Calu3 (cell line): ENCODE data around the gene ETHE1. TPM values are rescaled to one million over a fixed set of nuclear protein-coding genes. Genes with fewer than 3 reads are reported as not detected.

Source experiments
- BruUV-seq: library from RNA; stranded (reverse); fragments of 400-500 nt; replicated peaks from 2 replicates; lab custom pipeline; 2021; lab: Mats Ljungman, UMichigan
- CTCF ChIA-PET: fragments of 300-600 bp; sonication (Branson Sonifier 250); formaldehyde crosslinking; loops from one replicate; lab custom pipeline; 2022; ENCODE audit warnings: antibody characterized with exemption; lab: Charles Lee
- DNase-seq: peaks from one replicate; pipeline ENCODE4 v3.0.0; 2022
- H3K27ac Mint-ChIP-seq: one replicate; pipeline ENCODE4 v1.8.0; 2022; ENCODE audit warnings: mixed read lengths; ENCODE audit not compliant: unreplicated experiment
- H3K27me3 Mint-ChIP-seq: one replicate; pipeline ENCODE4 v1.8.0; 2022; ENCODE audit warnings: mixed read lengths; ENCODE audit not compliant: unreplicated experiment
- H3K36me3 Mint-ChIP-seq: one replicate; pipeline ENCODE4 v1.8.0; 2022; ENCODE audit warnings: mild to moderate bottlenecking, moderate library complexity, mixed read lengths; ENCODE audit not compliant: insufficient read depth, unreplicated experiment
- H3K4me1 Mint-ChIP-seq: one replicate; pipeline ENCODE4 v1.8.0; 2022; ENCODE audit warnings: mild to moderate bottlenecking, low read depth, mixed read lengths; ENCODE audit not compliant: unreplicated experiment
- H3K4me3 Mint-ChIP-seq: one replicate; pipeline ENCODE4 v1.8.0; 2022; ENCODE audit warnings: mild to moderate bottlenecking, low read depth, moderate library complexity, mixed read lengths; ENCODE audit not compliant: unreplicated experiment
- H3K9me3 Mint-ChIP-seq: one replicate; pipeline ENCODE4 v1.8.0; 2022; ENCODE audit warnings: low read depth, mixed read lengths; ENCODE audit not compliant: unreplicated experiment
- CTCF ChIP-seq: fragments of 200-600 bp; IDR thresholded peaks from one replicate; pipeline ENCODE4 v1.8.0; 2022; ENCODE audit warnings: antibody characterized with exemption; ENCODE audit not compliant: unreplicated experiment
- intact Hi-C: fragments of 100-400 bp; cut with micrococcal nuclease; formaldehyde crosslinking; loops from one replicate; pipeline ENCODE4 v1.10.0; 2022; ENCODE audit not compliant: unreplicated experiment
- total RNA-seq: library from RNA; stranded (reverse); gene quantifications from 2 replicates; pipeline ENCODE4 v1.2.3, GENCODE V29; 2022

ETHE1 gene
- total RNA-seq, 1 experiment from 2014 or later = 44.8 TPM

- no peak for TF ChIP-seq CTCF
- H3K4me3 Mint-ChIP-seq = no peak overlapping the region
- no peaks in the 10 kb centered on the region for H3K27me3 Mint-ChIP-seq
- no peaks in the 10 kb centered on the region for H3K9me3 Mint-ChIP-seq
- H3K27ac Mint-ChIP-seq = no peak overlapping the region
- DNase-seq = no peak
- no peaks in the 10 kb centered on the region for H3K4me1 Mint-ChIP-seq
- H3K36me3 Mint-ChIP-seq = peaks cover 9% of the 10 kb centered on the region
- intact Hi-C loops = no loop called here
- CTCF ChIA-PET = no interaction called here
- BruUV-seq = no TSS peak
Observed at GRCh38 chr19:43489979-43490599, 36.9 kb downstream of the ETHE1 start.

- intact Hi-C loops = no loop called here
- CTCF ChIA-PET = interaction anchor here (0.5 to 0.7 kb wide), 2 partner anchors 42 to 474 kb away, joined by 3 to 4 read pairs; no protein-coding TSS in a partner anchor
- BruUV-seq = no TSS peak
- no peak overlapping the region for H3K4me3 Mint-ChIP-seq
- no peak overlapping the region for H3K27ac Mint-ChIP-seq
- DNase-seq = no peak
- H3K27me3 Mint-ChIP-seq = no peaks in the 10 kb centered on the region
- no peaks in the 10 kb centered on the region for H3K4me1 Mint-ChIP-seq
- TF ChIP-seq CTCF = no peak
- peaks cover 9% of the 10 kb centered on the region for H3K36me3 Mint-ChIP-seq
- no peaks in the 10 kb centered on the region for H3K9me3 Mint-ChIP-seq
Observed at GRCh38 chr19:43489310-43489709, 37.7 kb downstream of the ETHE1 start.

DNA sequence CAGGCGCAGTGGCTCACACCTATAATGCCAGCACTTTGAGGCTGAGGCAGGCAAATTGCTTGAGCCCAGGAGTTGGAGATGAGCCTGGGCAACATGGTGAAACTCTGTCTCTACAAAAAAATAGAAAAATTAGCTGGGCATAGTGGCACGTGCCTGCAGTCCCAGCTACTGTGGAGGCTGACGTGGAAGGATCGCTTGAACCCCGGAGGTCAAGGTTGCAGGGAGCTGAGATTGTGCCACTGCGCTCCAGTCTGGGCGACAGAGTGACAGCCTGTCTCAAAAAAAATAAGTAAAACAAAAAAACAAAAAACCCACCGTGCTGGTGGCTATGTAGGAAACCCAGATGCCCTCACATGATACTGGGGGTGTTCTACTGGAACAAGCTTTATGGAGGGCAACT lies 38.8 kb downstream of the ETHE1 start:
- intact Hi-C loops = no loop called here
- no peak for TF ChIP-seq CTCF
- Mint-ChIP-seq H3K27ac (no peak overlapping the region), H3K36me3 (peaks cover 9% of the 10 kb centered on the region), H3K27me3 (no peaks in the 10 kb centered on the region), H3K9me3 (no peaks in the 10 kb centered on the region), H3K4me3 (no peak overlapping the region), H3K4me1 (no peaks in the 10 kb centered on the region)
- no peak for DNase-seq
- no TSS peak for BruUV-seq
- CTCF ChIA-PET = interaction anchor here (0.7 kb wide), 1 partner anchor 25 kb away, joined by 3 read pairs; no protein-coding TSS in a partner anchor

GRCh38 chr19:43486412-43486811 lies 40.6 kb downstream of the ETHE1 start:
- no TSS peak for BruUV-seq
- Mint-ChIP-seq H3K4me3 (no peak overlapping the region), H3K4me1 (no peaks in the 10 kb centered on the region), H3K9me3 (no peaks in the 10 kb centered on the region), H3K36me3 (peaks cover 9% of the 10 kb centered on the region), H3K27me3 (no peaks in the 10 kb centered on the region), H3K27ac (no peak overlapping the region)
- CTCF ChIA-PET = no interaction called here
- no peak for DNase-seq
- TF ChIP-seq CTCF = no peak
- intact Hi-C loops = no loop called here
